Right lobe of liver (tissue), 4 donors: ENCODE results near the gene TAP2.

Source experiments
- CTCF ChIP-seq, 4 donors: fragments of 200-600 bp in 3 of 4; fragments of 450-650 bp in 1 of 4; IDR thresholded peaks; one replicate each; pipeline versions ENCODE4 v1.5.1 to v1.8.0; 2016 to 2022; ENCODE audit warnings: antibody characterized with exemption in 4 of 4, mild to moderate bottlenecking in 2 of 4
- POLR2A ChIP-seq: fragments of 450-650 bp; IDR thresholded peaks from one replicate; pipeline ENCODE4 v1.6.1; 2017; ENCODE audit warnings: antibody characterized with exemption, mild to moderate bottlenecking
- donor health status: DM: no; HTN: no; CAD: no.
- donor health status: DM: no; HTN: no; CAD: no.
- donor health status: DM: no; HTN: yes; CAD: no.

DNA sequence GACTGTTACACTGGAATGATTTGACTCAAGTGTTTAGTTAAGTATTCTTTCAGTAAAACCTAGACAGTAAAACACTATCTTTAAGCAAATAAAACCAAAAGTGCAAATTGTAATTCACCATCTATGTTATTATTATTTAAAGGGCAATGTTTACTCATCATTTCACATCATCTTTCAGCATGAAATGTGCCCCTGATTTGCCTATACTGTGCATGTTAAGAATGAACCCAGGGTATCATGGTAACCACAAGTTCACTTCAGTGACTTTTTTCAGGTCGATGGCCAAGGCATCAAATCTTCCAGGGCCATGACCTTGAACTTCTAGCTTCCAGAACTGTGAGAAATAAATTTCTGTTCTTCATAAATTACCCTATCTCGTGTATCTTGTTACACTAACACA is 19.7 kb downstream of the TAP2 start:
- no peak for TF ChIP-seq CTCF (IDR thresholded peaks at IDR 0.05)
- no peak for TF ChIP-seq POLR2A
